Vagina (tissue), 2 donors: ENCODE measurements around the gene KDM4C. TPM values are rescaled to one million over a fixed set of nuclear protein-coding genes. Genes with fewer than 3 reads are reported as not detected.

Experiments used
- DNase-seq, 2 donors: peaks; one replicate each; pipeline ENCODE4 v3.0.0-alpha.2; 2017; ENCODE audit errors: extremely low spot score in 2 of 2
- H3K27ac ChIP-seq: fragments of 200-600 bp; sonication (generic); one replicate; pipeline ENCODE4 v1.5.1; 2019
- H3K27me3 ChIP-seq: fragments of 200-600 bp; sonication (generic); one replicate; pipeline ENCODE4 v1.5.1; 2019
- H3K36me3 ChIP-seq, 2 donors: fragments of 200-600 bp; sonication (generic); one replicate each; pipeline ENCODE4 v1.5.1; 2017 to 2019
- H3K4me1 ChIP-seq: fragments of 200-600 bp; sonication (generic); one replicate; pipeline ENCODE4 v1.5.1; 2019
- H3K4me3 ChIP-seq, 2 donors: fragments of 200-600 bp; sonication (generic); 1 replicate in 1 of 2; 2 replicates in 1 of 2; pipeline ENCODE4 v1.5.1; 2016 to 2019
- H3K9me3 ChIP-seq: fragments of 200-600 bp; sonication (generic); one replicate; pipeline ENCODE4 v1.5.1; 2019
- POLR2A ChIP-seq, 2 donors: fragments of 450-650 bp; IDR thresholded peaks; one replicate each; pipeline ENCODE4 v1.6.1; 2017; ENCODE audit warnings: antibody characterized with exemption in 2 of 2, mild to moderate bottlenecking in 2 of 2, moderate library complexity in 2 of 2
- POLR2AphosphoS5 ChIP-seq, 2 donors: sonication (generic); formaldehyde crosslinking; IDR thresholded peaks; one replicate each; pipeline ENCODE4 v1.9.0; 2017; ENCODE audit warnings: antibody characterized with exemption in 2 of 2, mild to moderate bottlenecking in 2 of 2, low read depth in 1 of 2; ENCODE audit not compliant: insufficient read depth in 1 of 2
- intact Hi-C: fragments of 100-400 bp; cut with DNase I; formaldehyde crosslinking; loops from one replicate; pipeline ENCODE4 v1.15.1; 2023
- total RNA-seq: library from RNA; depleted of rRNA; stranded (reverse); fragments of >200 nt; gene quantifications from one replicate; pipeline ENCODE4 v1.2.3, GENCODE V29; 2016
- TF ChIP-seq, protein P1 (sequence below), 3 experiments: fragments of 450-650 bp in 2 of 3; fragments of 200-600 bp in 1 of 3; sonication (generic) in 1 of 3; IDR thresholded peaks; one replicate each; pipeline ENCODE4 v1.5.1; 2017 to 2019; ENCODE audit warnings: antibody characterized with exemption in 3 of 3, mild to moderate bottlenecking in 2 of 3, moderate library complexity in 2 of 3

Gene KDM4C
- total RNA-seq, 1 donor from 2014 or later, result 35.6 TPM

- intact Hi-C loops, result no loop called here
- Histone ChIP-seq H3K4me1 (no peaks in the 10 kb centered on the region), H3K9me3 (no peaks in the 10 kb centered on the region), H3K27ac (no peak overlapping the region), H3K27me3 (no peaks in the 10 kb centered on the region), H3K36me3 (peaks cover 0 to 6% of the 10 kb centered on the region in 2 donors), H3K4me3 (no peak overlapping the region)
- no peak for TF ChIP-seq POLR2A (IDR thresholded peaks at IDR 0.05)
- TF ChIP-seq, protein P1, sequence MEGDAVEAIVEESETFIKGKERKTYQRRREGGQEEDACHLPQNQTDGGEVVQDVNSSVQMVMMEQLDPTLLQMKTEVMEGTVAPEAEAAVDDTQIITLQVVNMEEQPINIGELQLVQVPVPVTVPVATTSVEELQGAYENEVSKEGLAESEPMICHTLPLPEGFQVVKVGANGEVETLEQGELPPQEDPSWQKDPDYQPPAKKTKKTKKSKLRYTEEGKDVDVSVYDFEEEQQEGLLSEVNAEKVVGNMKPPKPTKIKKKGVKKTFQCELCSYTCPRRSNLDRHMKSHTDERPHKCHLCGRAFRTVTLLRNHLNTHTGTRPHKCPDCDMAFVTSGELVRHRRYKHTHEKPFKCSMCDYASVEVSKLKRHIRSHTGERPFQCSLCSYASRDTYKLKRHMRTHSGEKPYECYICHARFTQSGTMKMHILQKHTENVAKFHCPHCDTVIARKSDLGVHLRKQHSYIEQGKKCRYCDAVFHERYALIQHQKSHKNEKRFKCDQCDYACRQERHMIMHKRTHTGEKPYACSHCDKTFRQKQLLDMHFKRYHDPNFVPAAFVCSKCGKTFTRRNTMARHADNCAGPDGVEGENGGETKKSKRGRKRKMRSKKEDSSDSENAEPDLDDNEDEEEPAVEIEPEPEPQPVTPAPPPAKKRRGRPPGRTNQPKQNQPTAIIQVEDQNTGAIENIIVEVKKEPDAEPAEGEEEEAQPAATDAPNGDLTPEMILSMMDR (IDR thresholded peaks at IDR 0.05), result no peak
- no peak for TF ChIP-seq POLR2AphosphoS5 (IDR thresholded peaks at IDR 0.05; ENCODE audit: insufficient read depth in 1 of 2, low read depth in 1 of 2)
- DNase-seq, result no peak
These were observed 408.3 kb downstream of the KDM4C start for GRCh38 chr9:7166074-7166473.

GRCh38 chr9:7169717-7170389 is 412.1 kb downstream of the KDM4C start:
- DNase-seq, result no peak
- TF ChIP-seq POLR2AphosphoS5 (IDR thresholded peaks at IDR 0.05; ENCODE audit: insufficient read depth in 1 of 2, low read depth in 1 of 2), result no peak
- TF ChIP-seq, protein P1 (IDR thresholded peaks at IDR 0.05), result no peak
- no peak for TF ChIP-seq POLR2A (IDR thresholded peaks at IDR 0.05)
- Histone ChIP-seq H3K36me3 (peaks cover 0 to 12% of the 10 kb centered on the region in 2 donors), H3K9me3 (no peaks in the 10 kb centered on the region), H3K27me3 (no peaks in the 10 kb centered on the region), H3K27ac (no peak overlapping the region), H3K4me3 (no peak overlapping the region), H3K4me1 (no peaks in the 10 kb centered on the region)
- intact Hi-C loops, result no loop called here

GRCh38 chr9:7171396-7172153 is 413.8 kb downstream of the KDM4C start:
- Histone ChIP-seq H3K36me3 (peaks cover 0 to 7% of the 10 kb centered on the region in 2 donors), H3K27ac (no peak overlapping the region), H3K9me3 (no peaks in the 10 kb centered on the region), H3K4me3 (no peak overlapping the region), H3K27me3 (no peaks in the 10 kb centered on the region), H3K4me1 (peaks cover 4% of the 10 kb centered on the region)
- no peak for DNase-seq
- TF ChIP-seq POLR2A (IDR thresholded peaks at IDR 0.05), result no peak
- TF ChIP-seq POLR2AphosphoS5 (IDR thresholded peaks at IDR 0.05; ENCODE audit: insufficient read depth in 1 of 2, low read depth in 1 of 2), result no peak
- TF ChIP-seq, protein P1 (IDR thresholded peaks at IDR 0.05), result no peak
- intact Hi-C loops, result no loop called here

DNA sequence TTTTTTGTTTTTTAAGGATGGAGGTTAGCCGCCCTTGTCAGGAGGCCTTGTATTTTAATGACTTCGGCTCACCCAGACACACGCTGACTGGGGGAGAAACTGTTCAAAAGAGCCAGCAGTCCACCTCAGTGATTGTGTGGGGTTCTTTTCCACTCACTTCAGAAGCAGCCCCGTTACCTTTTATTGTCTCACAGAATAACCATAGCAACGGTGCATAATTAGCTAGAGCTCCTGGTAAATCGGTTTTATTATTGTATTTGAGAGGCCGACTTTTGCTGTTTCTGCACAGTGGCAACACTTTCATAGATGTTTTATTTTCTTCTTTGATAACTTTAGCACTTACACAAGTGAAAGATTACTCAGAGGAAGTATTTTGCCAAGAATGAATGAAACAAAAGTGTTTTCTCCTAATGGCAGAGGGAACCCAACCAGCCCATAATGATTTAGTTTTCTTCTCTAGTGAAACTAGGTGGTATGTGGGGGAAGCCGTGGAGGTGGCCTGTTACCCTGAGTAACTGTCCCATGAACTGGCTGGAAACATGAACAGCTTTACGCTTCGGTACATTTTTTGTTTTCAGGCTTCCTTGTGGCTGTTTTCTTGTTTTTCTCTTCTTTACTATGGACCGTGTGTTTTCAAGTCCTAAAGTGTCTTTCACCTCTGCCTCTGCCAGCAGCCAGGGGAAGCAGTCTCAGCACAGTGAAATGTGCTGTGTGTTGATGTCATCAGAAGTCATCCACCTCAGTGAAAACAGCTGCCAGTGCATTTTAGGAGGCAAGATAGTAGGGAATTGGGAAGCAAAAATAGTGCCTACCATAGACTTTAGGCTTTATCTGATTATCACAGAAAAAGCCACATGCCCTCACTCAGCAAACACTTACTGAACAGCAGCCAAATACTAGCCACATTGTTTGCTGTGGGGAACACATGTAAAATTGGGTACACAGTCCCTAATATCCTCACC is 414.7 kb downstream of the KDM4C start:
- Histone ChIP-seq H3K27me3 (no peaks in the 10 kb centered on the region), H3K27ac (no peak overlapping the region), H3K4me1 (peaks cover 9% of the 10 kb centered on the region), H3K4me3 (no peak overlapping the region), H3K9me3 (no peaks in the 10 kb centered on the region), H3K36me3 (peaks cover 0 to 7% of the 10 kb centered on the region in 2 donors)
- intact Hi-C loops, result no loop called here
- no peak for DNase-seq
- TF ChIP-seq, protein P1 (IDR thresholded peaks at IDR 0.05), result no peak
- no peak for TF ChIP-seq POLR2A (IDR thresholded peaks at IDR 0.05)
- TF ChIP-seq POLR2AphosphoS5 (IDR thresholded peaks at IDR 0.05; ENCODE audit: insufficient read depth in 1 of 2, low read depth in 1 of 2), result no peak
